ENCODE results near the gene WDR35.
A peak's percentile ranks its signal among the peaks of the same experiment; 100 is the strongest.

WDR35 gene

GRCh38 chr2:19989667-19990415 is at the start of gene WDR35:
Gene WDR35 (minus strand): TSS chr2:19990105. CDS start chr2:19990015, 90 bp downstream.
- no peaks in the 10 kb centered on the region for H3K9me3 Mint-ChIP-seq (ENCODE audit: low read depth)
- peak within 1 kb of the TSS; percentile 81 for H3K27ac Mint-ChIP-seq
- H3K36me3 Mint-ChIP-seq: peaks cover 3% of the 10 kb centered on the region
- H3K4me1 Mint-ChIP-seq (ENCODE audit: low read depth): peaks cover 26% of the 10 kb centered on the region
- peak within 1 kb of the TSS; percentile 95 for H3K4me3 Mint-ChIP-seq
- peaks cover 2% of the 10 kb centered on the region for H3K27me3 Mint-ChIP-seq

- H3K27ac Mint-ChIP-seq: no peak overlapping the region
These were observed 47.8 kb upstream of the WDR35 start for GRCh38 chr2:20037660-20038059.

GRCh38 chr2:20035955-20036666 is 46.2 kb upstream of the WDR35 start:
- Mint-ChIP-seq H3K4me3 (no peak overlapping the region), H3K4me1 (ENCODE audit: low read depth) (no peaks in the 10 kb centered on the region), H3K27me3 (no peaks in the 10 kb centered on the region), H3K36me3 (peaks cover 24% of the 10 kb centered on the region), H3K27ac (no peak overlapping the region), H3K9me3 (ENCODE audit: low read depth) (no peaks in the 10 kb centered on the region)

More at GRCh38 chr2:20037660-20038059, 47.8 kb upstream of the WDR35 start:
- H3K4me1 Mint-ChIP-seq (ENCODE audit: low read depth): peaks cover 6% of the 10 kb centered on the region
- H3K4me3 Mint-ChIP-seq: no peak overlapping the region
- peaks cover 22% of the 10 kb centered on the region for H3K36me3 Mint-ChIP-seq
- no peaks in the 10 kb centered on the region for H3K9me3 Mint-ChIP-seq (ENCODE audit: low read depth)
- H3K27me3 Mint-ChIP-seq: no peaks in the 10 kb centered on the region

- Mint-ChIP-seq H3K27me3 (no peaks in the 10 kb centered on the region), H3K4me1 (ENCODE audit: low read depth) (no peaks in the 10 kb centered on the region), H3K27ac (peak overlapping the region; percentile 18), H3K4me3 (no peak overlapping the region), H3K36me3 (peaks cover 29% of the 10 kb centered on the region), H3K9me3 (ENCODE audit: low read depth) (no peaks in the 10 kb centered on the region)
These were observed 44.9 kb upstream of the WDR35 start for GRCh38 chr2:20034821-20035220.

- Mint-ChIP-seq H3K9me3 (ENCODE audit: low read depth) (peaks cover 5% of the 10 kb centered on the region), H3K36me3 (peaks cover 34% of the 10 kb centered on the region)
These were observed 44.3 kb upstream of the WDR35 start for GRCh38 chr2:20034218-20034617.

GRCh38 chr2:20033322-20033721 is 43.4 kb upstream of the WDR35 start:
- Mint-ChIP-seq H3K36me3 (peaks cover 40% of the 10 kb centered on the region), H3K9me3 (ENCODE audit: low read depth) (peaks cover 5% of the 10 kb centered on the region), H3K4me3 (no peak overlapping the region), H3K4me1 (ENCODE audit: low read depth) (no peaks in the 10 kb centered on the region), H3K27me3 (no peaks in the 10 kb centered on the region), H3K27ac (no peak overlapping the region)

More at GRCh38 chr2:20034218-20034617, 44.3 kb upstream of the WDR35 start:
- Mint-ChIP-seq H3K27me3 (no peaks in the 10 kb centered on the region), H3K4me3 (no peak overlapping the region), H3K4me1 (ENCODE audit: low read depth) (no peaks in the 10 kb centered on the region), H3K27ac (no peak overlapping the region)

GRCh38 chr2:20030224-20030623 is 40.3 kb upstream of the WDR35 start:
- Mint-ChIP-seq H3K27me3 (no peaks in the 10 kb centered on the region), H3K36me3 (peaks cover 27% of the 10 kb centered on the region), H3K4me1 (ENCODE audit: low read depth) (no peaks in the 10 kb centered on the region), H3K9me3 (ENCODE audit: low read depth) (peaks cover 5% of the 10 kb centered on the region), H3K27ac (no peak overlapping the region), H3K4me3 (no peak overlapping the region)

- H3K36me3 Mint-ChIP-seq: peaks cover 28% of the 10 kb centered on the region
- H3K27ac Mint-ChIP-seq: no peak overlapping the region
These were observed 38.0 kb upstream of the WDR35 start for GRCh38 chr2:20027705-20028434.

GRCh38 chr2:20027260-20027677 is 37.4 kb upstream of the WDR35 start:
- peaks cover 5% of the 10 kb centered on the region for H3K9me3 Mint-ChIP-seq (ENCODE audit: low read depth)
- peaks cover 30% of the 10 kb centered on the region for H3K36me3 Mint-ChIP-seq
- H3K27me3 Mint-ChIP-seq: no peaks in the 10 kb centered on the region
- no peak overlapping the region for H3K4me3 Mint-ChIP-seq
- H3K27ac Mint-ChIP-seq: no peak overlapping the region
- H3K4me1 Mint-ChIP-seq (ENCODE audit: low read depth): no peaks in the 10 kb centered on the region

More at GRCh38 chr2:20027705-20028434, 38.0 kb upstream of the WDR35 start:
- Mint-ChIP-seq H3K4me1 (ENCODE audit: low read depth) (no peaks in the 10 kb centered on the region), H3K9me3 (ENCODE audit: low read depth) (peaks cover 5% of the 10 kb centered on the region), H3K4me3 (no peak overlapping the region), H3K27me3 (no peaks in the 10 kb centered on the region)

- no peak overlapping the region for H3K27ac Mint-ChIP-seq
- peaks cover 39% of the 10 kb centered on the region for H3K36me3 Mint-ChIP-seq
These were observed 35.3 kb upstream of the WDR35 start for GRCh38 chr2:20025065-20025786.

GRCh38 chr2:20023688-20024087 is 33.8 kb upstream of the WDR35 start:
- H3K27ac Mint-ChIP-seq: no peak overlapping the region

More at GRCh38 chr2:20025065-20025786, 35.3 kb upstream of the WDR35 start:
- H3K9me3 Mint-ChIP-seq (ENCODE audit: low read depth): peaks cover 12% of the 10 kb centered on the region
- H3K4me1 Mint-ChIP-seq (ENCODE audit: low read depth): no peaks in the 10 kb centered on the region
- no peak overlapping the region for H3K4me3 Mint-ChIP-seq
- no peaks in the 10 kb centered on the region for H3K27me3 Mint-ChIP-seq

GRCh38 chr2:20021405-20022009 is 31.6 kb upstream of the WDR35 start:
- H3K27ac Mint-ChIP-seq: no peak overlapping the region
- no peaks in the 10 kb centered on the region for H3K4me1 Mint-ChIP-seq (ENCODE audit: low read depth)
- peaks cover 8% of the 10 kb centered on the region for H3K9me3 Mint-ChIP-seq (ENCODE audit: low read depth)
- no peaks in the 10 kb centered on the region for H3K27me3 Mint-ChIP-seq
- no peak overlapping the region for H3K4me3 Mint-ChIP-seq
- peaks cover 26% of the 10 kb centered on the region for H3K36me3 Mint-ChIP-seq

More at GRCh38 chr2:20023688-20024087, 33.8 kb upstream of the WDR35 start:
- no peak overlapping the region for H3K4me3 Mint-ChIP-seq
- no peaks in the 10 kb centered on the region for H3K4me1 Mint-ChIP-seq (ENCODE audit: low read depth)
- no peaks in the 10 kb centered on the region for H3K27me3 Mint-ChIP-seq
- H3K36me3 Mint-ChIP-seq: peaks cover 32% of the 10 kb centered on the region
- H3K9me3 Mint-ChIP-seq (ENCODE audit: low read depth): peaks cover 8% of the 10 kb centered on the region

GRCh38 chr2:20019747-20020146 is 29.8 kb upstream of the WDR35 start:
- H3K27me3 Mint-ChIP-seq: no peaks in the 10 kb centered on the region
- H3K27ac Mint-ChIP-seq: no peak overlapping the region
- peaks cover 24% of the 10 kb centered on the region for H3K36me3 Mint-ChIP-seq
- peaks cover 8% of the 10 kb centered on the region for H3K9me3 Mint-ChIP-seq (ENCODE audit: low read depth)
- no peaks in the 10 kb centered on the region for H3K4me1 Mint-ChIP-seq (ENCODE audit: low read depth)
- H3K4me3 Mint-ChIP-seq: no peak overlapping the region

GRCh38 chr2:20018601-20019152 is 28.8 kb upstream of the WDR35 start:
- Mint-ChIP-seq H3K9me3 (ENCODE audit: low read depth) (peaks cover 8% of the 10 kb centered on the region), H3K4me3 (no peak overlapping the region), H3K4me1 (ENCODE audit: low read depth) (no peaks in the 10 kb centered on the region), H3K27ac (no peak overlapping the region), H3K27me3 (peaks cover 6% of the 10 kb centered on the region), H3K36me3 (peaks cover 26% of the 10 kb centered on the region)

All from activated naive CD8-positive, alpha-beta T cell (primary cell).